GM12872 (cell line): Measurements from ENCODE around the gene RGS3.

ENCODE experiments used
- TF ChIP-seq, protein P1 (sequence below): IDR thresholded peaks from 3 replicates; pipeline ENCODE4 v1.5.1; 2011; ENCODE audit warnings: low read depth, mild to moderate bottlenecking, low read length, moderate library complexity; ENCODE audit not compliant: insufficient read depth

RGS3 gene

DNA sequence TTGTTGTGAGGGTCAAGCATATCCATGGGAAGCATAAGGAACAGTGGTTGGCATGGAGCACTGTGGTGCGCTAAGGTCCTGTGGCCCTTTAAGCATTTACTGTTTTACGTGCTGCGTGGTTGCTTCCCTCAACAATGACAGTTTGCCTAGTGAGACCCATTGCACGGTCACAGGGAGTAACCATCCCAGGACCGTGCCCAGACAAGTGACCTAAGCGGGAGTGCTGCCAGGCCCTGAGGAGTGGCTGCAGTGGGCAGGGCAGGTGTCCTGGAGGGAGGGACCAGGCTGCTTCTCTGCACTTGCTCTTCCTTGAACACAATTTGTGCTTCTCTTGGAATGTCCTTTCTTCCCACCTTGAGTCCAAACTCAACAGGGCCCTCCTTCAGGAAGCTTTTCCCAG lies 64.6 kb downstream of the RGS3 start:
- TF ChIP-seq, protein P1, sequence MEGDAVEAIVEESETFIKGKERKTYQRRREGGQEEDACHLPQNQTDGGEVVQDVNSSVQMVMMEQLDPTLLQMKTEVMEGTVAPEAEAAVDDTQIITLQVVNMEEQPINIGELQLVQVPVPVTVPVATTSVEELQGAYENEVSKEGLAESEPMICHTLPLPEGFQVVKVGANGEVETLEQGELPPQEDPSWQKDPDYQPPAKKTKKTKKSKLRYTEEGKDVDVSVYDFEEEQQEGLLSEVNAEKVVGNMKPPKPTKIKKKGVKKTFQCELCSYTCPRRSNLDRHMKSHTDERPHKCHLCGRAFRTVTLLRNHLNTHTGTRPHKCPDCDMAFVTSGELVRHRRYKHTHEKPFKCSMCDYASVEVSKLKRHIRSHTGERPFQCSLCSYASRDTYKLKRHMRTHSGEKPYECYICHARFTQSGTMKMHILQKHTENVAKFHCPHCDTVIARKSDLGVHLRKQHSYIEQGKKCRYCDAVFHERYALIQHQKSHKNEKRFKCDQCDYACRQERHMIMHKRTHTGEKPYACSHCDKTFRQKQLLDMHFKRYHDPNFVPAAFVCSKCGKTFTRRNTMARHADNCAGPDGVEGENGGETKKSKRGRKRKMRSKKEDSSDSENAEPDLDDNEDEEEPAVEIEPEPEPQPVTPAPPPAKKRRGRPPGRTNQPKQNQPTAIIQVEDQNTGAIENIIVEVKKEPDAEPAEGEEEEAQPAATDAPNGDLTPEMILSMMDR: no peak

DNA sequence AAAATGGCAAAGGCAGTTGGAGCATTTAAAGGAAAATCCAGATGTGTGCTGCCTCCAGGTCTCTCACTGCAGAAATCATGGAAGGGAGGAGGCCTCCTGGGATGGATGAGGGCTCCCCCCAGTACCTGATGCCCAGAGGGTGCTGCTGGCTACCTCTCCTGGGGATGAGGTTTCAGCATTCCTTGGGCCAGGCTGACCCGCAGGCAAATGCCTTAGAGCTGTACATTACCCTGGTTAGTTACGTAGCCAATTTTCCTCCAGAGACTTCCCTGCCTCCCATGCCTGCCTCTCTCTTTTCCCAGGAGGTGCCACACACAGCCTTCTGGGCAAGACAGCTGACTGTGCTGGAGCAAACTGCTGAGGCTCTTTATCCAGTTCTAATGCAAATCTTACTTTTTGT lies 65.3 kb downstream of the RGS3 start:
- TF ChIP-seq, protein P1: no peak

DNA sequence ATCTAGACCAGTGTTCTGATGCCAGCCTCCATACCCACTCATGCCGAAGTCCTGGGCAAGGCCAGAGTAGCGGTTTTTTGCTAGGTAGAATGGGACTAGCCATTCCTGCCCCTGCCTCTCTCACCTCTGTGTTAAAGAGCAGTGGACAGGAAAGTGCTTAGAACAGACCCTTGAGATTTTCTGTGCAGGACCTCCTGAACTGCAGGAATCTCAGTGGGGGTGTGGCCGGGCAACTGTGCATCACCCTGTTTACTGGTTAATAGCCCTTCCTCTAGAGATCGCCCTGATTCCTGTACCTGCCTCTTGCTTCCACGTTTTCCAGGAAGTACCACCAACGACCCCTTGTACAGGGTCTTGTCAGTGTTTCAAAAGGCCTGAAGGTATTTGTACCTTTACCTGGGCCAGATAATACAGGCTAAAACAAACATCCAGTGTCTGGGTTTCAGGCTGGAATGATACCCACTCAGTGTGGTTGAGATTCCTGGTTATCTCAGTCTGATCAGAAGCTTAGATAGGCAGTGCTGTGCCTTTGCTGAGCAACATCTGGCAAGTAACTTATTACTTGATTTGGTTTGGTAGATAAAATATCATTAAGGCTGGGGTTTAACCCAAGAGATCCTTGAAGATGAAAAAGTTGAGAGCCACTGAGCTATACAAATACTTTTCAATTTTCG lies 65.9 kb downstream of the RGS3 start:
- TF ChIP-seq, protein P1: no peak

DNA sequence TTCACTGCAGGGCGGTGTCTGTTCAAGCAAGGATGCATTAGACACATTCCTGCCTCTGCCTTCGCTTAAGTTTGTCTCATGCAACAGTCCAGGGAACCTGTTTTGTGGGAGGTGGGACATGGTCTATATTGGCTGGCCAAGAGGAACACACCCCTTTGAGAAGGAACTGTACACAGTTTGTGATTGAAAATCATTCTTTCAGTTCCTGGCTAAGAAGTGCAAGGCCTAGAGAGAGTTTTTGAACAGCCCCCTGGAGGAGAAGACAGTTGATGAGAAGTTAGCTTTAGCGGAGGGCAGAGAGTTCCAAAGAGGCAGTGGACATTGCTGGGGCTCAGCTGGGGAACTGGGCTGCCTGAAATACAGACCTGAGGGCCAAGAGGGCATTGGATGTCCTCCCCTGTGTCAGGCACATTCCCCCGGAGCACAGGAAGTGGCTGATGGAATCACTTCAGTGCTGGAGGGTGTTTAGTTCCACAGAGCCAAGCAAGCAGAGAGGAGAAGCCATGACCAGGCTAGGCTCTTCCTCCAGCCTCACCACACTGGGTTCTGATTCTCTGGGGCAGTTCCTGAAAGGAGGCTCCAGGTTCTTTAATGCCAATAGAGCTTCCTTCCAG lies 66.6 kb downstream of the RGS3 start:
- TF ChIP-seq, protein P1: no peak

DNA sequence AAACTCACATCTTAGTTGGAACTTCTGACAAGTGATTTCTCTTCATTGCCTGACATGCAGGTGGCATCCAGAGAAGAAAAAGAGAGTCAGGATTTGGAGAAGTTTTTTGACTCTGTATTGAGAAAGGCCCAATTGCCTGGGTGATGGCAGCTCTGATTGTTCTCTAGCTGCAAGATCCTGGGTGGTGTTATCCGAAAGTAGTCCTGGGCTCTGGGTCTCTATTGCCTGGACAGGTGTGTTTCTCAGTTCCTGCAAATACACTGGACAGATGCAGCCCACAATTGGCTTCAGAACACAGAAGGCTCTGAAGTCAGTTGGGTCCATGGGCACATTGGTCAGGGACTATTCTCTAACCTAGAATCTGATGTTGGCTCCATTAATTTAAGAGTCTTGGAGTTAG lies 67.4 kb downstream of the RGS3 start:
- TF ChIP-seq, protein P1: no peak

DNA sequence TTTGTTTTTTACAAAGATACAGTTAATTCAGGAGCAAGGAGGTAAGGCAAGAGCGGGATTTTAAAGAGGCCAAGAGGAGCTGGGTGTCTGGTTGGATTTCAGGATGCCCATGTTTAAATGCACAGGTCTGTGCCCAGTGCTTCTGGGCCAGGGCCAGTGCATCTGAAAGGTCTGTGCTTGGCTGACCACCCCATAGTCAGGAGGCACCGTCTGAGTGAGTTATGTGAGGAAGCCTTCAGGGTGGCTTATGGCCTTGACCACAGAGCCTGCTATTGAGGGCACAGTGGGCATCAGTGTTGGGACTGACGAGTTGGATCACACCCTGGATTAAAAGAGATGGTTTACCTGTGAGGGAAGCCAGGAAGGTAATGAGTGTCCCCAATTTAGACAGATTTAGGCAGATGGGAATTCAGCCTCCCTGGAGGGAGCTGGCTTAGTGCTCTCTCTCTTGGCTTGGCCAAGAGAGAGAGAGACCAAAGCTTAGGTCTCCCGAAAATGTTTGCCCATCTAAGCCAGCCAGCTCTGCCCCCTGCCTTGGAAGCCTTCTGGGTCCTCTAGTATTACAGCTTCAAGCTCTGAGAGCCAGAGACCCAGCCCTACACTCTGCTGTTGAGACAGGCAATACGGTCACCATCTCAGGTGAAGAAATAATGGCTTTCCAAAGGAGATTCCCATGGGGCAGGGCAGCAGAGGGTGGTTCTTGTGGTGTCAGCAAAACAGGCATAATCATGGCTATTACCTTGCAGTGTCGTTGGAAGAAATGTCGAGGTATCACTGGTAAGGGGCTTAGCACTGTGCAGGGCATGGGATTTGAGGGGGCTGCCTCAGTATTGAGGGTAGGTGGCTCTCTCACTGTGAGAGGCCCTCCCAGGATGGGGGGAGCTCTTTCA lies 68.6 kb downstream of the RGS3 start:
- TF ChIP-seq, protein P1: no peak

DNA sequence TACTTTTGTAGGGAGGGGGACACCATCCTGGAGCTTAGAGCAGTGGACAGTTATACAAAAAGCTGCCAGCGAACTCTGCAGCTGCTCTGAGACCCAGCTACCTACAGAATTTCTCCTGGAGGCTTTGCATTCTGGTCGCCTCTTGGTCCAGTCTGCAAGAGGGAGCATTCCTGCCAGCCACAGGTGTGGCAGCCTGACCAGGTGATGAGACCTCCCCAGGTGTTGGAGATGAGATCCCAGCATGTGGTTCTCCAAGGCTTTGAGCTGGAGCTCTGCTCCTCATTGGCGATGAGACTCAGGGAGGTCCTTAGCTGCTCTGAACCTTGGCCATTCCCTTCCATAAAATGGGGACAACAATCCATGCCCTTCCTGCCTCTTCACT lies 69.3 kb downstream of the RGS3 start:
- TF ChIP-seq, protein P1: no peak
